Measurements from ENCODE around the gene OR51A7.
A peak's percentile ranks its signal among the peaks of the same experiment; 100 is the strongest.
"Not testable (repeated sequence)": the region's sequence is repeated elsewhere in the genome, so short reads cannot be mapped to it uniquely, and the experiment has no call there.

Gene OR51A7, protein sequence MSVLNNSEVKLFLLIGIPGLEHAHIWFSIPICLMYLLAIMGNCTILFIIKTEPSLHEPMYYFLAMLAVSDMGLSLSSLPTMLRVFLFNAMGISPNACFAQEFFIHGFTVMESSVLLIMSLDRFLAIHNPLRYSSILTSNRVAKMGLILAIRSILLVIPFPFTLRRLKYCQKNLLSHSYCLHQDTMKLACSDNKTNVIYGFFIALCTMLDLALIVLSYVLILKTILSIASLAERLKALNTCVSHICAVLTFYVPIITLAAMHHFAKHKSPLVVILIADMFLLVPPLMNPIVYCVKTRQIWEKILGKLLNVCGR

DNA sequence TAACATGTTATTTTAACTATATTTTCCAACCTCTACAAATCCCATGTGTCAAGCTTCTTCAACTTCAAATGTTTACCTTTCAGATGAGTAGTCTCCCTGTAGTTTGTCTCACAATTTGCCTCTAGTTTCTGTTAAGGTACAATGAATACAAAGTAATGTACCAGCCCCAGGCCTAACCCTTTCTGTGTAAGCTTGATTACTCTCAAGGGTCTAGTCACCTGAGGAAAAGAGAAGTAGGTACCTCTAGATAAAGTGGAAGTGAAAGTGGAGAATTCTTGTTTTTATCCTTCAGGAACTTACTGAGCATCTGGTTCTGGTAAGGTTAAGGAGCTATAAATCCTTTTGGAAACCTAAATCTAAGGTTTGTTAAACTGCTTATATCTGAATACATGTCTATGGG, at the start of gene OR51A7:
Gene OR51A7 (plus strand): TSS at position 300 of the 400 bp plus-strand sequence. CDS start 3,587 bp downstream, outside the sequence.
- no peak for DNase-seq

DNA sequence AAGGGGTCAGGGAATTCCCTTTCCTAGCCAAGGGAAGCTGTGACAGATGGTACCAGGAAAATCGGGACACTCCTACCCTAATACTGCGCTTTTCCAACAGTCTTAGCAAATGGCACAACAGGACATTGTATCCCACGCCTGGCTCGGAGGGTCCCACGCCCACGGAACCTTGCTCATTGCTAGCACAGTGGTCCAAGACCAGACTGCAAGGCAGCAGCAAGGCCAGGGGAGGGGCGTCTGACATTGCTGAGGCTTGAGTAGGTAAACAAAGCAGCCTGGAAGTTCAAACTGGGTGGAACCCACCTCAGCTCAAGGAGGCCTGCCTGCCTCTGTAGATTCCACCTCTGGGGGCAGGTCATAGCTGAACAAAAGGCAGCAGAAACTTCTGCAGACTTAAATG, 49.3 kb upstream of the OR51A7 start:
- DNase-seq, result not testable (repeated sequence)

DNA sequence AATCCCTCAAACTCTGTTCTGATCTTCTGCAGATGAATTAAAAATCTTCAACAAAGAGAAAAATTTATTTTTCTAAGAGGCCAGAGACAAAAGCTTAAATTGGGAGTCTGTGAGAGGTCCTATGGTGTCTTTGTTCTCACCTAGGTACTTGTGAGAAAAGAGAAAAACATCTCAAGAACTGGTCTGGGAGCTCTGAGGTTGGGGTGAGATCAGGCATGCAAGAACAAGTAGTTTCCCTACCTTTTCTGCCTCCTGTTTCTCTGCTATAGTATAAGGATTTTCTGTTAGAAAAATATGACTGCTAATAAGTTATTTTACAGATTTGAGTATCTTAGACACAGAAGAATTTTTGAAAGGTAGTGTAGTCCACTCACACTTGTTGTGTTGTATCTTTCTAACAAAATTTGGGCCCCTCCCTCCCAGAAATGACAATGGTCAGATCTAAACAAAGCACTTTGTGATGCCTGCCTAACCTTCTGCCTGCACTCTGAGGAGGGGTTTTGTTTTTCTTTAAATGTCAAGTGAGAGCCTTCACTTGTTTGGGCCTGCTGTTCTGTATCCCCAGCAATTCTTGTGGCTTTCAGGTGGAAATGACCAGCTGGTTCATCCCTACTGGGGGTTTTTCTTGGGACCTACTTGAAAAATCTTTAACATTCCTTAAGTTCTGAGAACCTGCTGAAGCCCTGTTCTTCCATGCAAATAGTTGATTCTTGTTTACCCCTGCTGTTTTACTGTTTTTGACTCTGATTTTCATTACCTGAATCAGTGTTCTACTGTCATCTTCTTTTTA, 40.9 kb upstream of the OR51A7 start:
- DNase-seq, result no peak

DNA sequence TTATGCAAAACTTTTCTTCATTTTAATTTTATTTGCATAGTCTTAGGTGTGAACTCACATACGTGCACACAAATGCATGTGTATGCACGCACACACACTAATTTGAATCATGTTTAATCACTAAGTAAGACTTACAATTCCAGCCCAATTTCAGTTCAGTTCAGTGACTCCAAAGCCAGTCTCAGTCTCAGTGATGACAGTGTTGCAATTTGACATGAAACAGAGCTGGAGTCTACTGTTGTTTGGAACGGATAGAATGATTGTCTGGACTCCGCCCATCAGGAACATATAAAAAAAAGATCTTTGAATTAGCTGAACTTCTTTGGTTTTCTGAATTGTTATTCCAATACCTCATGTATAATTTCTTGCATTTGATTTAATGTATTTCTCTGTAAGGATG, 39.7 kb upstream of the OR51A7 start:
- peak; percentile 6 for DNase-seq

DNA sequence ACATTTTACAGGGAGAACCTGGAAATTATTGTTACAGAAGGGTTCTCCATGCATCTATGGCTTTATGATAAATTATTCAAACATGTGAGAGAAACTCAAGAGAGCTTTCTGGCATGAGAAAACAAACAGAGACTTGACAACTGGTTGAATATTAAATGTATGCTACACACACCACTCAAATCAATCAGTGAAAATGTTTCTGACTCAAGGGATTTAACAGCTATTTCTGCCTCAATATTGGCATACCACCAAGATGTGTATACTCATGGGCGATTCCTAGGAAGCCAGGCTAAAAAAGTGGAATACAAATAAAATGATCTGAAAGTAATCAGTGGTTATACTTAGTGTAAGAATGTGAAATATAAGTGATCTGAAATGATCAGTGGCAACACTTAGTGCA, 37.7 kb upstream of the OR51A7 start:
- no peak for DNase-seq

DNA sequence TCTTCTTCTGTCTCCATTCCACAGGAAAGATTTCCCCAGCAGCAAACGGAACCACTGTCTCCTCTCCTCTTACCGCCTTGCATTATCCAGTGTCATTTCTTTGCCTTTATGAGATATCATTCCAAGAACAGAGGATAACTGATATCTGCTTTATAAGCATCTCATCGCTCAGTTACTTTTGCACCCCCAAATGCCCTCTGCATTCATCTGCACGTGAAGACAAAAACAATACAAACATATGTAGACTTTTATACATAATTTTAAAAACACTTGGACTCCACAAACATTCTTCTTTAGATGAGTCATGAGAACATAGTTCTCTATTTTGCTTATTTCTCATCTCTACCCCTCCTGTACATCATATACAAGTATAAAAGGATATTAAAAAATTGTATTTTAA, 22.4 kb upstream of the OR51A7 start:
- DNase-seq, result no peak

DNA sequence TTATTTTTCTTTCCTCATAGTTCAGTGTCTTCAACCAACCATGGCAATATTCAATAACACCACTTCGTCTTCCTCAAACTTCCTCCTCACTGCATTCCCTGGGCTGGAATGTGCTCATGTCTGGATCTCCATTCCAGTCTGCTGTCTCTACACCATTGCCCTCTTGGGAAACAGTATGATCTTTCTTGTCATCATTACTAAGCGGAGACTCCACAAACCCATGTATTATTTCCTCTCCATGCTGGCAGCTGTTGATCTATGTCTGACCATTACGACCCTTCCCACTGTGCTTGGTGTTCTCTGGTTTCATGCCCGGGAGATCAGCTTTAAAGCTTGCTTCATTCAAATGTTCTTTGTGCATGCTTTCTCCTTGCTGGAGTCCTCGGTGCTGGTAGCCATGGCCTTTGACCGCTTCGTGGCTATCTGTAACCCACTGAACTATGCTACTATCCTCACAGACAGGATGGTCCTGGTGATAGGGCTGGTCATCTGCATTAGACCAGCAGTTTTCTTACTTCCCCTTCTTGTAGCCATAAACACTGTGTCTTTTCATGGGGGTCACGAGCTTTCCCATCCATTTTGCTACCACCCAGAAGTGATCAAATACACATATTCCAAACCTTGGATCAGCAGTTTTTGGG, 21.6 kb upstream of the OR51A7 start, which contains the start of gene OR51T1:
Gene OR51T1 (plus strand): TSS at position 41 of the 641 bp plus-strand sequence. CDS start 0 bp downstream, at position 41.
- DNase-seq, result no peak

DNA sequence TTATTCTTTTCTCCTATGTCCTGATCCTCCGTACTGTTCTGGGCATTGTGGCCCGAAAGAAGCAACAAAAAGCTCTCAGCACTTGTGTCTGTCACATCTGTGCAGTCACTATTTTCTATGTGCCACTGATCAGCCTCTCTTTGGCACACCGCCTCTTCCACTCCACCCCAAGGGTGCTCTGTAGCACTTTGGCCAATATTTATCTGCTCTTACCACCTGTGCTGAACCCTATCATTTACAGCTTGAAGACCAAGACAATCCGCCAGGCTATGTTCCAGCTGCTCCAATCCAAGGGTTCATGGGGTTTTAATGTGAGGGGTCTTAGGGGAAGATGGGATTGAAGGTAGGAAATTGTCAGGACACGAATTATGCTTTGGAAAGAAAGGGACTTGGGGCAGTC, 21.0 kb upstream of the OR51A7 start:
- DNase-seq, result no peak

DNA sequence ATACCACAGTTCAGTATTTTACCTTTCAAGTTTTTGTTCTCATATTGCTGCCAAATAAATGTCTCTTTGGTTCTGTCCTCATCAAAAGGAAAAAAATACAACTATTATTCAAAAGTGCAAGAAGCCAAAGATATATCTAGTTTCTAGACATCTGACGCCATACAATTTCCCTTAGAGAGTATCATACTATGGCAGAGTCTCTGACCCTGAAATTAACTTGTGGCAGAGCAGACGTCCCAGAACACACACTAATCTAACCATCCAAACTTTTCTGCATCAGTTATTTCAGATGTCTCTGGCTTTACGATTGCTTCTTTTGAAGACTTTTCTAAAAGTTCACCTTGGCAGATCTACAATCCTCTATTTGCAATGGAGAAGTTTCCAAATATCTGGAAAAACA, 19.2 kb upstream of the OR51A7 start:
- no peak for DNase-seq

DNA sequence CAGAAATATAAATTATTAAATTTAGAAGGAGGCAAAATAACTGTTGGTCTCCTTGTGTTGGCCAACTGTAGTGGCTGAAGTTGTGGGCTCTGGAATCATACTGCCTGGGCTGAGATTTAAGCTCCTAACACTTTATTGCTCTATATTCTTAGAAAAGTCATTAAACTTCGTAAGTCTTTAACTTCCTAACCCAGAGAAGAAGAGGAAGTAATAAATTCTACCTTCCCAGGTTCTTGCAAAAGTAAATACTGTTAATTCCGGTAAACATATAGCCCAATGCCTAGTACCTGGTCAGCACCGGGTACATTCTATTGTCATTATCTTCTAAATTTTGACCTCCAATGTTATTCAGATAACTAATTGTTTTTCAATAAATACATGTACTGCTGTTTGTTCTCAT, 17.4 kb upstream of the OR51A7 start:
- DNase-seq, result no peak

DNA sequence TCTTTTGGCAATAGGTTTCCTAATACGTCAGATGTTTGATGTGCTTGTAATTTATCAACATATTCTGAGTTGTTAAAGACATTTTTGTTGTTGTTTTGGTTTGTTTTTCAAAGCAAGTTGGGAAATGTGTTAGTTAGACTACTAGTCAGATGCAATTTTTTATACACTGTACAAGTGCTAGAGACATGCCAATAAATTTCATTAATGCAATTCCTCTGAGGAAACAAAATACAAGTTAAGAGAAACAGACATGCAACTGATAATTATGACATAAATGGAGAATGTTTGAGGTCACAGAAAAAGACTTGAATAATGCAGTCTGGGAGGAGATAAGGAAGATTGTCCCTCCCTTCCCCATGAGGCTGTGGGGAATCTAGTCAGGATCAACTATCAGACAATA, 16.0 kb upstream of the OR51A7 start:
- DNase-seq, result no peak

DNA sequence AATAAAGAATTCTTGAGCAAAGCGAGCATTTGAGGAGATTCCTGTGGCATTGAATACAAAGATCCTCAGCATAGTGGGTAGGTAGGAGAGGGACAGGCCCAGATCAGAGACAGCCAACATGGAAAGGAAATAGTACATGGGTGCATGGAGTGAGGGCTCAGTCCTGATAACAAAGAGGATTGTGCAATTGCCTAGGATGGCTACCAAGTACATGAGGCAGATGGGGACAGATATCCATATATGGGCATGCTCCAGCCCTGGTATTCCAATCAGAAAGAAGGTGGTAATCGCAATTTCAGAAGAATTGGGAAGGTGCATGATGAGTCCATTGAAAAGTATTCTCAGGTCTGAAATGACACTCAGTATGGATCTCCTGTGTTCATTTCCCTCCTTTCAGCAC, 13.3 kb upstream of the OR51A7 start:
- no peak for DNase-seq

DNA sequence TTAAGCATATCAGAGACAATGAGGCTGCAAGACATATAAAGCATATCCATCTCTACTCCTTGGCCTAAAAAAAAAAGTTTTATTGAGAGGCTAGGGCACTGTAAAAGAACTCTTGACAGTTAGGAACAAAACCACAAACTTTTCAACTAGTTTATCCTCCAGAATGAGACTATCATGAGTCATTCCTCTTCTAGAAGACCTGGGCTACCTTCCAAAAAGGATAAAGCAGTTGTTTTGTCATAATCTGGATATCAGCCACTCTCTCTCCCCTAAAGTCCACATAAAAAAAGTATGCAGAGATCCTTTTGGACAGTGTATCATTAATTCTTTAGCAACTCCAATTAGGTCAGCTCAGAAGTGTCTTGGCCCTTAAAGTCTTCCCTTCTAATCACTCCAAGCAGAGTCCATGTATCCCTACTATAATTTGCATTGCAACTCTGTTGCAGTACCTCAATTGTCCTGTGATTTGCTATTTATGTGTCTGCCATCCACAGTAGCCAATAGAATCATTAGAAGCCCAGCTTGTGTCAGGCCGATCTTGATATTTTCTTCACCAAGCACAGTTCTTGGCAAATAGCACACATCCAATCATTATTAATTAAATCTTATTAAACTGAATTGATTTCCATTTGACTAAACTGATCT, 11.5 kb upstream of the OR51A7 start:
- DNase-seq, result no peak

DNA sequence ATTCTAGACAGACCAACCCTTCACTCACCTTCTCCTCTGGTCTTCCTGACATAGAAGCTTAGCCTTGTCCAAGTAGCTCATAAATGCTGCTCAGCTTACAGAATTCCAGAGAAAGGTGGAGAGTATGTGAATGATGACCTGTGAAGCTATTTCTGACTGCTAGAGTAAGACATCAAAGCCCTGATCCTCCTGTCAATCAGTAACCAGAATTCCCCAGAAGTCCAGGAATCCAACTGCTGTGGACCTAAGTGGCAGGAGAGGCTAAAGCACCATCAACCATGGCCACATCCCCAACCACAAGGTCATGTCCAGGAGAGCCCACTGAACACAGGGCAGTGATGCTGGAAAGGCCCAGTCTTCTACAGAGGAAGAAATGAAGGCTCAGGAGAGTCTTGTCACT, 13.0 kb downstream of the OR51A7 start:
- no peak for DNase-seq

DNA sequence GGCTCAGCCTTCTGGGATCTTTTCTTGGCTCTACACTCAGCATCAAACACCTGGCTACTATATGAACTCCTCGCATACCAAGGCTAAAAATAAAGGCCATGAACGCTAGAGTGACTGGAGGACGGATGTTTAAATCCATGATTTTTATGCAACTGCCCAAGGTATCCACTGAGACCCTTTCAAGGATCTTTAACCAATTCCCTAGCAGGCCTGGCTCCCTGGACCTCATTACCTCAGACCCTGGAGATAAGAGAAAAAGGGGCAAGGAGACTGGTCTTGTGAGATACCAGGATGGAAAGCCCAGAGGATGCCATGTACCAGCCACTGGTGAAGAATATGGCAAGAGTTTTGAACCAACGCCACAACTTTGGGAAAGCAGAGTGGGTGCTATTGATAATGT, 15.7 kb downstream of the OR51A7 start, which contains the start of gene OR51G2:
Gene OR51G2 (minus strand): TSS at position 101 of the 400 bp plus-strand sequence. CDS start 3,687 bp downstream, outside the sequence.
- DNase-seq, result no peak

DNA sequence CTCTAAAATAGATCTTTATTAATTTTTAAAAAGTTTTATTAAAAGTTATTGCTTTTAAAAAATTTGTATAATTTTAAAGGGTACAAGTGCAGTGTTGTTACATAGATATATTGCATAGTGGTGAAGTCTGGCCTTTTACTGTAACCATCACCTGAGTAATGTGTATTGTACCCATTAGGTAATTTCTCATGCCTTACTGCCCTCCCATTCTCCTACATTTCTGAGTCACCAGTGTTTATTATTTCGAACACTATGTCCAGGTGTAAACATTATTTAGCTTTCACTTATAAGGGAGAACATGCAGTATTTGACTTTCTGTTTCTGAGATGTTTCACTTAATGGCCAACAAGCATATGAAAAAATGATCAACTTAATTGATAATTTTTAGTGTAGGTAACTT, 18.2 kb downstream of the OR51A7 start:
- no peak for DNase-seq

DNA sequence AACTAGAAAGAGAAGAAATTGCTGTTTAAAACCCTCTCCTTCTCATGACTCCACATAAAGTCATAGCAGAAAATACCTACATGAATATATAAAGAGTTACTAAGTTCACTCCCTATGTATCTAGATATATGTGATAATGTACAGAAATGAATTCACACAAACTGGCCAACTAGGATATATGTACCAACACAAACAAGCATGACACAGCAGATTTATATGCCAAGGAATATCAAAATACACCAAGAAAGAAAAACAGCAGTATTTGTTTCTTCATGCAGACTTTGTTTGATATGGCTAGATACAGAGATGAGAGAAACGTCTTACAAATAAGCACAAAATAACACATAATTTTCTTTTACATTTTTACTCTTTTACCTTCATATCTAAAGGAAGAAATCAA, 18.7 kb downstream of the OR51A7 start:
- DNase-seq, result no peak

DNA sequence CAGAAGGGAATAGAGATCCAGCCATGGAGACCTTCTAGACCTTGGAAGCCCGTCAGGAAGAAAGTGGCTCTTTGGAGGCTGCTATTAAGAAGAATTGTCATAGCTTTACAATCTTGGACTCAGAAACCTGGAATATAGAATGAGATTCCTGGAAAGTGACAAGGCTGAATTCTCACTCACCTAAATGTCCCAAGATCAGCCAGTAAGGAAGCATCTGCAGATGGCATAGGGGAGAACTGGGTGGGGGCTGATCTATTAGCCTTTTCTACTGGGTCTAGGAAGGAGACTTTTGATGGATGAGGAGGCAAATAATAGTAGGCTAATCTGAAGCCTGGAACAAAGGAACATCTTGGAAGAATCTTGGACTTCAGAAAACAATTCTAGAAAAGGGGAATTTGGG, 20.7 kb downstream of the OR51A7 start, which contains the start of gene OR51G1:
Gene OR51G1 (minus strand): TSS at position 101 of the 400 bp plus-strand sequence. CDS start 0 bp downstream, at position 101.
- DNase-seq, result no peak

DNA sequence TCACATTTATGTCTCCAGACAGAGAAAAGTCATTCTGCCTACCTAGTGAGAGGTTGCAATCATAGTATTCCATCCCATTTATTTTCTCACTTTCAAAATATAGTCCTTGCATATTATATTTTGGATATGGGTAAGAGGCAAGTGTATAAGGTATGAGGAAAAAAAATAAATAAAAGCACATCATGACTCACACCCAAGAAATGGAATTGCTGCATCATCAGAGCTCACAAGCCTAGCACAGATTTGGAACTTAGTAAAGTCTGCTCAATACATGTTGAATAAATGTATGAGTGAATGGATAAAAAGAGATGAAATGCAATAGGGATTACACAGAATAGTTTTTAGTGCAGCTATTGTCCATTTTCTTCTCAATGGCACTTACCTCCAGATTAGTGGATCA, 23.0 kb downstream of the OR51A7 start:
- no peak for DNase-seq

DNA sequence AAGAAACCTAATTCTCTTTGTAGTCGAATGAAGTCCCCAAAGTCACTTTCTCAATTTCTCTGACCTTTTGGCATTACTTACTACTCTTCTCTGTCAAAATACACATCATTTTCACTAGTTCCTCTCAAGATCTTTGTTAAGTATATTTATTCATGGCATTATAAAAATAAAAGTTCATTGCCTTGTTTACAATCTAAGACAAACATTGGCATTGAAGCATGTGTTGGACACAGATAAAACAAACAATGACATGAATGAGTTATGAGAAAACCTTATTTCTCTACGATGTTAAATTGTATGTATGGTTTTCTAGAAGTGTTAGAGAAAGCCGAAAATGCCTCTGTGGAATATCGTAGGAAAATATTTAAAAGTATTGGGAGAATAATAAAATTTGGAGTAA, 29.2 kb downstream of the OR51A7 start:
- DNase-seq, result no peak

DNA sequence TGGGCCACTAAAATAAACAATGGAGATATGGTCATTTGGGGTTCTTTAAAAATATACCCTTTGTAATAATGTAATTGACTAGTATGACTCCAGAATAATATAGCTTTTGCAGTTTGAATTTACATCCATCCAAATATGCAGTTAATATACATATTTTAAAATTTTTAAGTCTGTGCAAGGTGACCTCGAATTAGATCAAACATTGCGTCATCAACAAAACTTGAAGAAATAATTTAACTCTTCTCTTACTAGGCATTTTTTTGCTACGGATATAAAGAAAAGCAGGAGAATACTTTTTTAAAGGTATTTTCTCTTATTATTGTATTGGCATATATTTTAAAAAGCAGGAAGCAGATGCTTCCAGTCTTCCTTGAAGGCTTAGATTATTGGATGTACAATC, 33.2 kb downstream of the OR51A7 start:
- DNase-seq, result no peak

DNA sequence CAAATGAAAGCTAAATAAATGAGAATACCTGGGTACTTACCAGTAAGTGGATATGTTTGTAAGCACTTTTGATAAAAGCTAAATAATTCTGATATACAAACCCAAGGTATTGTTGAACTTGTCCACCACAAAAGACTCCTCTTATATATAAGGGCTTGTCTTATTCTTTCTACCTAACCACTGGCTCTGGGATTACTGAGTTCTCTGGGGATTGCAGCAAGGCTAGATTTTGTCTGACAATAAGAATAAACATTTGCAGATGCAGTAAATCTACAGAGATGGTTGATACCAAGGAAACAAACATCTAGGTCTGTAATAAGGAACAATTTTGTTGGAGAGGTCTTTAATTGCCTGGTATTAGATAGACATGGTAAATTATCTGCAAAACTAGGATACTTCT, 43.9 kb downstream of the OR51A7 start, which contains the start of gene OR51A4:
Gene OR51A4 (minus strand): TSS at position 101 of the 400 bp plus-strand sequence. CDS start 505 bp downstream, outside the sequence.
- no peak for DNase-seq

DNA sequence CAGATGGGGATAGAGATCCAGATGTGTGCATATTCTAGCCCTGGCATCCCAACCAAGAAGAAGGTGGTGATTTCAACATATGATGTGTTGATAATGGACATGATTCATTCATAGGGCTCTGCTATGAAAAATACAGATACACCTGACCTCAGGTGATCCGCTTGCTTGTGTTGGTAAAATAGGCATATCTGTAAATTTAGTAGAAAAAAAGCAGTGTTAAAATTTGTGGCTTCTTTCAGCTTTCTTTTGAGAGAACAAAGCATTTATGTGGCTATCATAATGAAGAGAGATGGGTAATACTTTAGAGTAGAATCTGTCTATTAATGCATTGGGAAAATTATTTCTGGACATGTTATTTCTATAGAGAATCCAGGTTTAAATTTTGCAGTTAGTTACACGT, 52.0 kb downstream of the OR51A7 start, which contains the start of gene OR51A2:
Gene OR51A2 (minus strand): TSS at position 101 of the 400 bp plus-strand sequence. CDS start 0 bp downstream, at position 101.
- not testable (repeated sequence) for DNase-seq

Measured in NCI-H1048 (cell line).